ENCODE measurements around the gene PAQR6. TPM values are rescaled to one million over a fixed set of nuclear protein-coding genes. Genes with fewer than 3 reads are reported as not detected.

The PAQR6 gene
- total and polyA plus RNA-seq, 8 donors, result 0.51 to 5.6 (median 0.88) TPM

GRCh38 chr1:156245451-156246232, 2.2 kb downstream of the PAQR6 start:
- Histone ChIP-seq H3K27me3 (no peaks in the 10 kb centered on the region), H3K27ac (no peak overlapping the region), H3K36me3 (peaks cover 0 to 7% (median 0%) of the 10 kb centered on the region in 3 donors), H3K9me3 (no peaks in the 10 kb centered on the region), H3K4me3 (peak overlapping the region; percentile 19 to 45 (median 28)), H3K4me1 (peaks cover 3 to 6% (median 6%) of the 10 kb centered on the region in 3 donors)
- WGBS, 2 donors, result 3% methylated on average over 63 to 69 of the region's 69 CpGs
- DNase-seq (peak in 3 of 6 donors; percentile 37 to 72 (median 54)), ATAC-seq (peak; percentile 38 to 59 (median 52)), FAIRE-seq (no peak)
- intact Hi-C loops (cut with DNase I), result no loop called here
- no peak for TF ChIP-seq CTCF (IDR thresholded peaks at IDR 0.05)

- 82 to 83% methylated on average over 17 of the region's 17 CpGs for WGBS, 2 donors
Observed at GRCh38 chr1:156244712-156245111, 3.1 kb downstream of the PAQR6 start.

GRCh38 chr1:156244126-156244525, 3.7 kb downstream of the PAQR6 start:
- peaks cover 0 to 13% (median 0%) of the 10 kb centered on the region in 3 donors for H3K36me3 ChIP-seq
- no peak for ATAC-seq
- no peaks in the 10 kb centered on the region for H3K9me3 ChIP-seq
- TF ChIP-seq CTCF (IDR thresholded peaks at IDR 0.05), result no peak
- no peak overlapping the region for H3K27ac ChIP-seq
- no peak for DNase-seq
- no peaks in the 10 kb centered on the region for H3K27me3 ChIP-seq
- FAIRE-seq, result no peak
- intact Hi-C loops (cut with DNase I), result no loop called here
- 55 to 63% methylated on average over 2 of the region's 2 CpGs for WGBS, 2 donors
- H3K4me1 ChIP-seq, result peaks cover 3 to 6% (median 6%) of the 10 kb centered on the region in 3 donors
- H3K4me3 ChIP-seq, result no peak overlapping the region

More at GRCh38 chr1:156244712-156245111, 3.1 kb downstream of the PAQR6 start:
- intact Hi-C loops (cut with DNase I), result no loop called here
- Histone ChIP-seq H3K9me3 (no peaks in the 10 kb centered on the region), H3K27ac (no peak overlapping the region), H3K36me3 (peaks cover 0 to 8% (median 0%) of the 10 kb centered on the region in 3 donors), H3K27me3 (no peaks in the 10 kb centered on the region), H3K4me1 (peaks cover 3 to 6% (median 6%) of the 10 kb centered on the region in 3 donors), H3K4me3 (no peak overlapping the region)
- ATAC-seq (no peak), DNase-seq (no peak), FAIRE-seq (no peak)
- TF ChIP-seq CTCF (IDR thresholded peaks at IDR 0.05), result no peak

- DNase-seq (no peak), ATAC-seq (no peak), FAIRE-seq (no peak)
- 66 to 71% methylated on average over 10 of the region's 10 CpGs for WGBS, 2 donors
- no peak overlapping the region for H3K27ac ChIP-seq
- peaks cover 3 to 6% (median 6%) of the 10 kb centered on the region in 3 donors for H3K4me1 ChIP-seq
- H3K36me3 ChIP-seq, result peaks cover 0 to 17% (median 6%) of the 10 kb centered on the region in 3 donors
- TF ChIP-seq CTCF (IDR thresholded peaks at IDR 0.05), result no peak
- no peaks in the 10 kb centered on the region for H3K9me3 ChIP-seq
- intact Hi-C loops (cut with DNase I), result no loop called here
- H3K27me3 ChIP-seq, result no peaks in the 10 kb centered on the region
- no peak overlapping the region for H3K4me3 ChIP-seq
Observed at GRCh38 chr1:156242738-156243137, 5.1 kb downstream of the PAQR6 start.

GRCh38 chr1:156241926-156242325, 5.9 kb downstream of the PAQR6 start, which contains the start of gene BGLAP:
Gene BGLAP, plus strand, starts transcription at chr1:156242184. Its CDS starts 48 bp downstream, at chr1:156242232.
- peaks cover 0 to 21% (median 14%) of the 10 kb centered on the region in 3 donors for H3K36me3 ChIP-seq
- ATAC-seq (no peak), DNase-seq (no peak), FAIRE-seq (no peak)
- H3K4me3 ChIP-seq, result no peak within 1 kb of the TSS
- peaks cover 3 to 6% (median 6%) of the 10 kb centered on the region in 3 donors for H3K4me1 ChIP-seq
- intact Hi-C loops (cut with DNase I), result no loop called here
- H3K9me3 ChIP-seq, result no peaks in the 10 kb centered on the region
- no peak within 1 kb of the TSS for H3K27ac ChIP-seq
- no peak for TF ChIP-seq CTCF (IDR thresholded peaks at IDR 0.05)
- H3K27me3 ChIP-seq, result no peaks in the 10 kb centered on the region
- 87 to 89% methylated on average over 14 of the region's 14 CpGs for WGBS, 2 donors

Data from pancreas (tissue), 10 donors.